Melanocyte of skin (primary cell): ENCODE measurements around the gene MUCL3. TPM values are rescaled to one million over a fixed set of nuclear protein-coding genes. Genes with fewer than 3 reads are reported as not detected.

Source experiments
- small RNA-seq, 2 donors: library from RNA; depleted of rRNA; stranded (forward); fragments of <200 nt; gene quantifications; one replicate each; pipeline ENCODE3, GENCODE V24; 2012
- total RNA-seq, 2 donors: library from RNA; depleted of rRNA; stranded (reverse); fragments of >200 nt; gene quantifications; 2 replicates each; pipeline ENCODE4 v1.2.3, GENCODE V29; 2012

Gene MUCL3
- not detected for total RNA-seq

GRCh38 chr6:30940361-30940986 lies at the start of gene MUCL3:
Gene MUCL3, plus strand, starts transcription at chr6:30940973. Its CDS starts 27 bp downstream, at chr6:30941000.

GRCh38 chr6:30907758-30908591 lies 32.8 kb upstream of the MUCL3 start, which contains the start of gene GTF2H4:
Gene GTF2H4, plus strand, starts transcription at chr6:30908207.

GRCh38 chr6:30914076-30914853 lies 26.5 kb upstream of the MUCL3 start, which contains the start of gene VARS2:
Gene VARS2, plus strand, starts transcription at chr6:30914238. Its CDS starts 599 bp downstream, at chr6:30914837.

GRCh38 chr6:30931969-30932645 lies 8.7 kb upstream of the MUCL3 start, which contains the start of gene SFTA2:
Gene SFTA2, minus strand, starts transcription at chr6:30932170. Its CDS starts 74 bp downstream, at chr6:30932096.

GRCh38 chr6:30983439-30983838 lies 42.7 kb downstream of the MUCL3 start, which contains the start of gene MUC21:
Gene MUC21, plus strand, starts transcription at chr6:30983718. Its CDS starts 241 bp downstream, at chr6:30983959.

Small RNA genes within 50 kb of the gene (small RNA-seq; reads per million reads assigned to genes)
- 0 reads per million in 2 donors for gene RF00019

Other genes with a start within 250 kb of the MUCL3 start
- 1 to 10 TPM; 4.5 to 10.0 TPM for gene NRM, start 250.0 kb upstream of the MUCL3 start, total RNA-seq
- gene MDC1, start 223.7 kb upstream of the MUCL3 start, total RNA-seq, result 10 to 100 TPM in 1 of 2 donors, 1 to 10 TPM in 1; 6.9 to 11.7 TPM
- gene TUBB, start 220.6 kb upstream of the MUCL3 start, total RNA-seq, result 1,000 to 10,000 TPM in 1 of 2 donors, 100 to 1,000 TPM in 1; 471 to 1,023 TPM
- 100 to 1,000 TPM; 115 to 173 TPM for gene FLOT1, start 198.3 kb upstream of the MUCL3 start, total RNA-seq
- 100 to 1,000 TPM; 106 to 125 TPM for gene IER3, start 196.4 kb upstream of the MUCL3 start, total RNA-seq
- 10 to 100 TPM; 16.2 to 17.0 TPM for gene DDR1, start 56.5 kb upstream of the MUCL3 start, total RNA-seq
- gene GTF2H4, start 32.8 kb upstream of the MUCL3 start, total RNA-seq, result 10 to 100 TPM; 12.0 to 17.3 TPM
- gene VARS2, start 26.7 kb upstream of the MUCL3 start, total RNA-seq, result 10 to 100 TPM; 19.3 to 24.8 TPM
- gene SFTA2, start 8.8 kb upstream of the MUCL3 start, total RNA-seq, result not detected
- not detected for gene MUC21, start 42.7 kb downstream of the MUCL3 start, total RNA-seq
- not detected for gene MUC22, start 69.5 kb downstream of the MUCL3 start, total RNA-seq
- gene C6orf15, start 171.6 kb downstream of the MUCL3 start, total RNA-seq, result not detected
- under 1 TPM; under 0.01 to 0.67 TPM for gene PSORS1C1, start 173.8 kb downstream of the MUCL3 start, total RNA-seq
- under 1 TPM in 1 of 2 donors, not detected in 1; under 0.01 TPM for gene CDSN, start 179.5 kb downstream of the MUCL3 start, total RNA-seq
- gene PSORS1C2, start 198.1 kb downstream of the MUCL3 start, total RNA-seq, result not detected
- 10 to 100 TPM; 10.7 to 16.7 TPM for gene CCHCR1, start 216.8 kb downstream of the MUCL3 start, total RNA-seq
- gene TCF19, start 217.6 kb downstream of the MUCL3 start, total RNA-seq, result 10 to 100 TPM; 15.5 to 23.6 TPM
- gene POU5F1, start 229.7 kb downstream of the MUCL3 start, total RNA-seq, result not detected